ENCODE results near the gene CTTN. TPM values are rescaled to one million over a fixed set of nuclear protein-coding genes. Genes with fewer than 3 reads are reported as not detected.
A peak's percentile ranks its signal among the peaks of the same experiment; 100 is the strongest.

The CTTN gene
- total RNA-seq, 6 experiments from 2014 or later, result 365 to 411 (median 374) TPM

- Mint-ChIP-seq H3K4me1 (ENCODE audit: low read depth) (peaks cover 6% of the 10 kb centered on the region), H3K27me3 (ENCODE audit: insufficient read depth) (peaks cover 2% of the 10 kb centered on the region; the same call in 1 of the 2 replicates), H3K27ac (no peak overlapping the region), H3K36me3 (ENCODE audit: low read depth) (peaks cover 54% of the 10 kb centered on the region), H3K4me3 (no peak overlapping the region), H3K9me3 (no peaks in the 10 kb centered on the region)
- no peak for TF ChIP-seq CTCF (IDR thresholded peaks at IDR 0.05)
- no peak for DNase-seq
Observed at GRCh38 chr11:70409871-70410270, 11.5 kb downstream of the CTTN start.

- peaks cover 57% of the 10 kb centered on the region for H3K36me3 Mint-ChIP-seq (ENCODE audit: low read depth)
- peaks cover 2% of the 10 kb centered on the region; the same call in 1 of the 2 replicates for H3K27me3 Mint-ChIP-seq (ENCODE audit: insufficient read depth)
- no peak for DNase-seq
- H3K4me3 Mint-ChIP-seq, result no peak overlapping the region
- no peak overlapping the region for H3K27ac Mint-ChIP-seq
- no peak for TF ChIP-seq CTCF (IDR thresholded peaks at IDR 0.05)
- H3K4me1 Mint-ChIP-seq (ENCODE audit: low read depth), result peaks cover 13% of the 10 kb centered on the region
- H3K9me3 Mint-ChIP-seq, result no peaks in the 10 kb centered on the region
Observed at GRCh38 chr11:70410276-70411205, 12.2 kb downstream of the CTTN start.

GRCh38 chr11:70411713-70412452, 13.6 kb downstream of the CTTN start:
- peaks cover 22% of the 10 kb centered on the region for H3K4me1 Mint-ChIP-seq (ENCODE audit: low read depth)
- no peaks in the 10 kb centered on the region for H3K9me3 Mint-ChIP-seq
- peaks cover 2% of the 10 kb centered on the region; the same call in 1 of the 2 replicates for H3K27me3 Mint-ChIP-seq (ENCODE audit: insufficient read depth)
- H3K4me3 Mint-ChIP-seq, result no peak overlapping the region
- H3K27ac Mint-ChIP-seq, result no peak overlapping the region
- no peak for DNase-seq
- no peak for TF ChIP-seq CTCF (IDR thresholded peaks at IDR 0.05)
- H3K36me3 Mint-ChIP-seq (ENCODE audit: low read depth), result peaks cover 63% of the 10 kb centered on the region

- TF ChIP-seq CTCF (IDR thresholded peaks at IDR 0.05), result no peak
- no peak overlapping the region for H3K4me3 Mint-ChIP-seq
- H3K9me3 Mint-ChIP-seq, result no peaks in the 10 kb centered on the region
- peaks cover 8% of the 10 kb centered on the region for H3K27me3 Mint-ChIP-seq (ENCODE audit: insufficient read depth)
- DNase-seq, result no peak
- peaks cover 22% of the 10 kb centered on the region for H3K4me1 Mint-ChIP-seq (ENCODE audit: low read depth)
- peak overlapping the region; percentile 33; the same call in 1 of the 2 replicates for H3K27ac Mint-ChIP-seq
- peaks cover 61% of the 10 kb centered on the region for H3K36me3 Mint-ChIP-seq (ENCODE audit: low read depth)
Observed at GRCh38 chr11:70413151-70413550, 14.8 kb downstream of the CTTN start.

- Mint-ChIP-seq H3K27me3 (ENCODE audit: insufficient read depth) (peaks cover 8% of the 10 kb centered on the region), H3K4me1 (ENCODE audit: low read depth) (peaks cover 22% of the 10 kb centered on the region), H3K9me3 (no peaks in the 10 kb centered on the region), H3K36me3 (ENCODE audit: low read depth) (peaks cover 56% of the 10 kb centered on the region), H3K4me3 (no peak overlapping the region), H3K27ac (peak overlapping the region; percentile 81)
- TF ChIP-seq CTCF (IDR thresholded peaks at IDR 0.05), result no peak
- no peak for DNase-seq
Observed at GRCh38 chr11:70414341-70415100, 16.2 kb downstream of the CTTN start.
